PFSK-1 (cell line): Measurements from ENCODE around the gene NDUFS6.

Source experiments
- POLR2AphosphoS5 ChIP-seq: IDR thresholded peaks from 2 replicates; pipeline ENCODE4 v1.6.1; 2012; ENCODE audit warnings: low read depth, mild to moderate bottlenecking, control low read depth, low read length, moderate library complexity
- SIN3A ChIP-seq: IDR thresholded peaks from 2 replicates; pipeline ENCODE4 v1.6.1; 2012; ENCODE audit warnings: mild to moderate bottlenecking, low read length, moderate library complexity, borderline replicate concordance; ENCODE audit not compliant: insufficient read depth
- TAF1 ChIP-seq: IDR thresholded peaks from 2 replicates; pipeline ENCODE4 v1.6.1; 2012; ENCODE audit warnings: low read length, control low read depth, borderline replicate concordance; ENCODE audit not compliant: insufficient read depth

GRCh38 chr5:1844708-1845436 lies 43.7 kb downstream of the NDUFS6 start:
- TF ChIP-seq POLR2AphosphoS5 (no peak), SIN3A (no peak), TAF1 (no peak)
